Inflammatory macrophage (primary cell): ENCODE measurements around the gene CD3D.
A peak's percentile ranks its signal among the peaks of the same experiment; 100 is the strongest.
"Not testable (repeated sequence)": the region's sequence is repeated elsewhere in the genome, so short reads cannot be mapped to it uniquely, and the experiment has no call there.

Source experiments
- DNase-seq, 2 donors: peaks; one replicate each; pipeline ENCODE4 v3.0.0-alpha.2; 2020 to 2022

Gene CD3D

GRCh38 chr11:118339281-118339961, 3.1 kb downstream of the CD3D start:
- DNase-seq = no peak

- no peak for DNase-seq
Measured at GRCh38 chr11:118338637-118339061, 3.9 kb downstream of the CD3D start.

- no peak for DNase-seq
Measured at GRCh38 chr11:118334745-118335144, 7.8 kb downstream of the CD3D start.

GRCh38 chr11:118328745-118329144, 13.8 kb downstream of the CD3D start:
- DNase-seq = no peak

DNA sequence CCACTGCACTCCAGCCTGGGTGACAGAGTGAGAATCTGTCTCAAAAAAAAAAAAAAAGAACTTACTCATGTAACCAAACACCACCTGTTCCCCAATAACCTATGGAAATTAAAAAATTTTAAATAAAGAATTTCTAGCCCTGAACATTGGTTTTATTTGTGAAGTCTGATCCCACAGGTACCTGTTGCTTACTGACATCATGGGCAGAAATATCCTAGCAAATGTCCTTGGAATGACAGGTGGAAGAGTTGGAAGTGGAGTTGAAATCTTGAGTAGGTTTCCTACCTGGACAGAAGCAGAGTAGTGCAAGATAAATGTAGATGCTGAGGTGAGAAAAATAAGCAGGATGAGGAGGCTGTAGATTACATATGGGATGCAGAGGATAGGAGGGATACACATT, 17.2 kb downstream of the CD3D start:
- no peak for DNase-seq

DNA sequence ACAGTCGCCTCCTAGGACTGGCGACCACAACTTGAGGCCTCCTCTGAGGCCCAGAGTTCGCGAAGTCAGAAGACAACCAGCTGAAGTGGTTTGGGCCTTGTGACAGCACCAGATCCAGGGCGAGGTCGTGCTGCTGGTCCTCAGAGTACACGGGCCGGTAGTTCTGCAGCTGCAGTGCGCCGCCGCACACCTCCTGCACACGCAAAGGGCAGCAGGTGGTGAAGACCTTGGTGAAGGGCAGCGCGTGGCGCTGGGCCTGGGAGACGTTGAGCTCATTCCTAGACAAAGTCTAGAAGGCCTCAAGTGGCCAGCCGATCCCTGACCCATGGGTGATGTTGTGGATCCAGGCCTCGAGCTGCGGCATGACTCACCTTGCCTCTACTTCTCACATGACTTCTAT, 19.8 kb downstream of the CD3D start:
- no peak for DNase-seq

- DNase-seq = peak; percentile 67 to 74
Measured at GRCh38 chr11:118321386-118322082, 21.0 kb downstream of the CD3D start.

GRCh38 chr11:118320515-118320914, 22.0 kb downstream of the CD3D start:
- no peak for DNase-seq

GRCh38 chr11:118319337-118319707, 23.2 kb downstream of the CD3D start:
- peak; percentile 90 to 91 for DNase-seq

DNA sequence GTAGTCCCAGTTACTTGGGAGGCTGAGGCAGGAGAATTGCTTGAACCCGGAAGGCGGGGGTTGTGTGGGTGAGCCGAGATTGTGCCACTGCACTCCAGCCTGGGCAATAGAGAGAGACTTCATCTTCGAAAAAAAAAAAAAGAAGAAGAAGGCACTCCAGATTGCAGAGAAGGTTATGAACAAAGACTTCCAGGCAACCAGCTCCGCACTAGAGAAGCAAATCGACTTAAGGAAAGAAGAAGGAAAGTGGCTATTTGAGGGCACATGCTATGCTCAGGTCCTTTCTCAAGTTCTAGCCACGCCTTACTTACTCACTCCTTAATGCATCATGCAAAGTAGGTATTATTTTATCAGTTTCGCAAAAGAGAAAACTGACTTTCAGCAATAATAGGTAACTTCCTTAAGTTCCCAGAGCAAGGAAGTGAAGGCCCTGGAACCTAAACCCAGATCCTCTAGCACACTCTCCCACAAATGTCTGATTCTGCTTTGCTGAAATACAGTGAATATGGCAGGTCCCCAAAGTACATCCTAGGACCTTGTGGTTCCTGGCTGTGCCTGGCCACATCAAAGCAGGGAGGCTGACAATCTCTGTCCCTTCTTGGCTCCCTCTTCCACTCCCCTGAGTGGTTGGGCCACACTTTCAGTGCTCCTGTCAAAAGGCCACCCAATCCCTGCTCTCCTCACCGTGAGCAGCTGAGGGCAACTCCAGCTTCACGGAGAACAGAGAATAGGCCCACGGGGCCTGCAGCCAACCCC, 23.7 kb downstream of the CD3D start:
- peak; percentile 93 for DNase-seq

- DNase-seq = no peak
Measured at GRCh38 chr11:118318124-118318523, 24.4 kb downstream of the CD3D start.

DNA sequence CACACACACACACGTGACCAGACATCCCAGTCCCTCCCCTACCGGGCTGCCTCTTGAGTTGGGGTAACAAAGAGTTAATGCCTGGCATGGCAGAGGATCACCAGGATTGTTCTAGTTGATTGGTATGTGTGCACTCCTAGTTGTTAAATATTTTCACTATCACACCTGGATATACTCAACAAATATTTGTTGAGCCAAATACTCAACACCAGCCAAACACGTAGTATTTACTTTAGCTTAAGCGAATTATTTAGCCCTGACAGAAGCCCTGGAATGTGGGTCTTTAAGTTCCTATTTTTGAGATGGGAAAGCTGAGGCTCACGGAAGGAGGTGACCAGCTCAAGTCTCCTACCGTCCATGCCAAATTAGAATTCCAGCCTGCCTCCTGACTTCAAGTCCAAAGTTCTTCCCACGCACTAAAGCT, 27.5 kb downstream of the CD3D start:
- no peak for DNase-seq

DNA sequence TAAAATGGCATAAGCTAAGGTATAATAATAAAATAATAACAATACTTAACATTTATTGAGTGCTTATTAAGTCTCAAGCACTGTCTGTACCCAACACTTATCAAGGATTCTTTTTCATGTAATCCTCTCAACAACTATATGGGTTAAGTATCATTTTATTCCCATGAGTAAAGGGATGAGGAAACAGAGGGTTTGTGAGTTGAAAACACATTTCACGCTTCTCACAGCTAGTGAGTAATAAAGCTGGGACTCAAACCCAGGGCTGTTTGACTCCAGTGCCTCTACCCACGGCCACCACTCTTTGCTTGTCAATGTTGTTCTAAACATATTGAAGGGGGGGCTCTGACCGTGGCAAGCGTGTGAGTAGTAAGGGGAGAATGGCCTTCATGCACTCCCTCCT, 29.3 kb downstream of the CD3D start:
- no peak for DNase-seq

- DNase-seq = no peak
Measured at GRCh38 chr11:118312328-118312727, 30.2 kb downstream of the CD3D start.

DNA sequence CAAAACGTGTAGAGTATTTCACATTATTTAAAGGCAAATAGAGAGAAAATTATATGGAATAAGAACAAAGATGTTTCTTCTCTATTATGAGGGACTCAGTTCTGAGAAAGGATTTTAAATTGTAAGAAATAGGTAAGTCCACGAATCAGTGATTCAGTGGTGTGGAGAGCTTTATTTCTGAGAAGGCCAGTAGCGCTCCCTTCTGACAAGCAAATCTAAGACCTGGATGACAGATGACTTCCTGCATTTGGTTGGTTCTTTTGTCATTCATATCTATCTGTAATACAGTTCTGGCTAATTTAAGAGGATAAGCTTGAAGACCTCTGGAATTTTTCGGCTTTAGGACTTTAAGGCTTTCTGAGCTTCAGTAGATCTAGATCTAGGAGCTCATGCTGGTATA, 31.0 kb downstream of the CD3D start:
- no peak for DNase-seq

DNA sequence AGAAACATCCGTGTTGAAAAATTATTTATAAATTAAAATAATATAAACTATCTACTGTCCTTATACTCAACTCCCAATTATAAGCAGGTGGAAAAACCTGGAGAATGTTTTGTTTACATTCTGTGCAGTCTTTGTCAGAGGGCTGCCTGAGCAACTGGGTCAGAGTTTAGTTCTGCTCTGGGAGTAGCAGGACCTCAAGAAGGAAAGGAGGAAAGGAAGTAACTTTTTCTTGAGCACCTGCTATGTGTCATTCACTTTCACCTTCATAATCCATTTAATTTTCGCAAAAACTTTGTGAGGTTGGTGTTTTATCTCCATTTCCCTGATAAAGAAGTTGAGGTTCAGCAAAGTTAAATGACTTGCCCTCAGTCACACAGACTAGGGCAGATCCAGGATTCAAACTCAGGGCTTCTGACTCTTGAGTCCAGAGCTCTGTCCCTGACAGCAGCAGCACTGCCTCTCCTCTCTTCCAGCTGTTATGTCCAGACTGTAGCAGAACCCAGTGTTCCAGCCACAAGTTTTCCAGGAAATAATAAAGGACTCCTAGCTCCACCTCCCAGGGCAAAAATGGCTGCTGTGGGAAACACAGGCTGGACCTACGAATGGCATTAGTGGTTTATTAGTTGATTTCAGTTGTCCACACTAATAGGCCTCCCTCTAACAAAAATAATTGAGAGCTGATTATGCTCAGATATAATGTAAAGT, 31.6 kb downstream of the CD3D start:
- DNase-seq = no peak

GRCh38 chr11:118310271-118310670, 32.2 kb downstream of the CD3D start:
- DNase-seq = no peak

- not testable (repeated sequence) for DNase-seq
Measured at GRCh38 chr11:118308995-118309528, 33.4 kb downstream of the CD3D start.

GRCh38 chr11:118306556-118306955, 35.9 kb downstream of the CD3D start:
- no peak for DNase-seq

DNA sequence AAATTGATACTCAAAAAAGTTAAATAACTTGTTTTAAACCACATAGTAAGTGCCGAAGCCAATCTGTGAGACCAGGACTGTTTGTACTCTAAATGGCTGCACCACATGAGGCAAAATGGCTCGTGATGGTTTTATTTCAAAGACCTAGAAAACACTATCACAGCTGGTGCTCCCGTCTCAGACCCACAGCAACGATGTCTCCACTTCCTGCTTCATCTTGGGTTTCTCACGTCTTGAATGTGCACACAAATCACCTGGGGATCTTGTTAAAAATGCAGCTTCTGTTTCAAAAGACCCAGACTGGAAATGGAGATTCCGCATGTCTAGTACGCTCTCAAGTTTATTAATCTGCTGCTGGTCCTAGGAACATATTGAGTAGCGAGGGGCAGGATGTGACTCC, 36.8 kb downstream of the CD3D start:
- DNase-seq = no peak

- DNase-seq = no peak
Measured at GRCh38 chr11:118304568-118305248, 37.8 kb downstream of the CD3D start, which contains the start of gene CD3E. TSS of gene CD3E (plus strand) at chr11:118304730. CDS start at chr11:118304953, 223 bp downstream.

GRCh38 chr11:118304227-118304567, 38.3 kb downstream of the CD3D start:
- no peak for DNase-seq
